Loucy (cell line): Measurements from ENCODE around the gene TEX52.

Source experiments
- CTCF ChIP-seq: fragments of 200-600 bp; sonication (generic); conservative IDR thresholded peaks from 2 replicates; pipeline ENCODE4 v1.5.1; 2014; ENCODE audit warnings: mild to moderate bottlenecking, antibody characterized with exemption, low read length
- EZH2phosphoT487 ChIP-seq: fragments of 200-600 bp; IDR thresholded peaks from 2 replicates; pipeline ENCODE4 v1.6.1; 2018; ENCODE audit warnings: antibody characterized with exemption, mild to moderate bottlenecking, moderate library complexity, borderline replicate concordance

- TF ChIP-seq CTCF (no peak), EZH2phosphoT487 (no peak)
Measured at GRCh38 chr12:2823483-2823882, 33.4 kb downstream of the TEX52 start.
